Smooth muscle cell of the brain vasculature (primary cell): ENCODE measurements around the gene NPBWR2.

Experiments
- DNase-seq: peaks from one replicate; pipeline ENCODE4 v3.0.0-alpha.2; 2012; ENCODE audit warnings: low read depth, low spot score

NPBWR2 gene

GRCh38 chr20:64106981-64107735 is at the start of gene NPBWR2:
Gene NPBWR2, minus strand, starts transcription at chr20:64107565. Its CDS starts 734 bp downstream, at chr20:64106831.
- no peak for DNase-seq

GRCh38 chr20:64156136-64156885 is 48.9 kb upstream of the NPBWR2 start:
- DNase-seq, result no peak

GRCh38 chr20:64155258-64156135 is 48.1 kb upstream of the NPBWR2 start:
- no peak for DNase-seq

DNA sequence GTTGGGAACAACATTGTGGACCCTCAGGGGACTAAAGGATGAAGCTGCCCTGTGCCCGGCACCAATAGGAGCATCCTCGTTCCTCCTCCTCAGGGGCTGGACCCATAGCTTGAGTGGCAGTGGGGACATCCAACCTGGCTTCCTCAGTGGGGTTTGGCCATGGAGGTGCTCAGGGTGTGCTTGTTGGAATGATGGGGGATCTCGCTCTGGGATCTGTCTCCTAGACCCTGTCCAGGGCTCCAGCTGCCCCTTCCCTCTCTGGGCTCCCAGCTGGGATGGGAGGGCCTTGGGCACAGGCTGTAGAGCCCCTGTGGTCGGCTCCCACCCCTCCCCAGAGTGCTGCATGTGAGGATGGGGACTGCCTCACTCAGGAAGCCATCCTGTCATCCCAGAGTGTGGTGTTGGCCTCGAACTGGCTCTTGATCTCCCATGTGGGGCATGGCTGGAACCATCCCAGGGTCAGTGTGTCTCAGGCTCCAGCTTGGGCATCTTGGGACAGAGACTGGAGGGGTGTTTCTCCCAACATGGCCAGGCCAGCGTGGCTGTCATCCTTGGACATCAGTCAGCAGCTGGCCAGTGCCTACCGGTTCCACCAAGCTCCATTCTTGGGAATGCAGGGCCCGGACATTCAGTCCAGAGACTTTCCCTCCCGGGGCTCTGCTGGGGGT is 47.4 kb upstream of the NPBWR2 start:
- DNase-seq, result no peak

- no peak for DNase-seq
These were observed 46.7 kb upstream of the NPBWR2 start for GRCh38 chr20:64153861-64154589.

- DNase-seq, result no peak
These were observed 46.0 kb upstream of the NPBWR2 start for GRCh38 chr20:64153410-64153809.

DNA sequence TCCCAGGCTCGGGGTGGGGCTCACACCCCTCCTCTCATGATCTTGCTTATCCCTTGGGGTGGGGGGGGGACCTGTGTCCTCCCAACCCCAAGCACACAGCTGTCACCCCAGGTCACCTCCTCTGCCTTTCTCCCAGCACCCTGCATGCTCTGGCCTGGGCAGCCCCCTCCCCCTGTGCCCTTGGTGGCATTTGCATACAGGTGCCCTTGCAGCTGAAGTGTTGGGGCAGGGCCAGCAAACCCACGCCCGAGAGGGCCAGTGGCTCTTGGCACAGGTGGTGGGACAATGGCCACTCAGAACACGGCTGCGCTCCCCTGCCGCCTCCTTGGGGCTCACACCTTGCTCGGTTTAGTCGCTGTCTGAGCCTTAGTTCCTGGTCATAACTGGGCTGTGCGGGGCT is 45.5 kb upstream of the NPBWR2 start:
- DNase-seq, result no peak

GRCh38 chr20:64151633-64152530 is 44.5 kb upstream of the NPBWR2 start:
- DNase-seq, result no peak

- no peak for DNase-seq
These were observed 43.6 kb upstream of the NPBWR2 start for GRCh38 chr20:64150756-64151632.

- DNase-seq, result no peak
These were observed 42.6 kb upstream of the NPBWR2 start for GRCh38 chr20:64149809-64150560.

- DNase-seq, result no peak
These were observed 41.8 kb upstream of the NPBWR2 start for GRCh38 chr20:64149141-64149540.

DNA sequence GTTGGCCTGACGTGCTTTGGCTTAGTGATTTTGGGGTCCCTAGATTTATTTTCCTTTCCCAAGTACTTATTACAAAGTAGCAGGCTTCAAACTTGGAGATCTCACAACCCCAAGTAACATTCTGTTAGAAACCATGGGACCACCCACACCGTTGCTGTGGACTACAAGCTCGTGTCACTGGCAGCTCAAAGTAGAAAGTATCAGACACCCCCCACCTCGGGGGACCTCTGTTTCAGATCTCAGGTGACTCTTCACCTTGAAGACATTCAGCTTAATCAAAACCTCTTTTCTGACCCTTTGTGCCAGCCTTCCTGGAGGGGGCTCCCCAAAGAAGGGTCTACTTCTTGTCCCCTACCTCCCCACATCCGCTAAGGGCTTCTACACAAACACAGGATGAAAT is 41.2 kb upstream of the NPBWR2 start:
- no peak for DNase-seq

- no peak for DNase-seq
These were observed 39.6 kb upstream of the NPBWR2 start for GRCh38 chr20:64146936-64147477.

GRCh38 chr20:64146301-64146935 is 39.1 kb upstream of the NPBWR2 start:
- DNase-seq, result no peak

DNA sequence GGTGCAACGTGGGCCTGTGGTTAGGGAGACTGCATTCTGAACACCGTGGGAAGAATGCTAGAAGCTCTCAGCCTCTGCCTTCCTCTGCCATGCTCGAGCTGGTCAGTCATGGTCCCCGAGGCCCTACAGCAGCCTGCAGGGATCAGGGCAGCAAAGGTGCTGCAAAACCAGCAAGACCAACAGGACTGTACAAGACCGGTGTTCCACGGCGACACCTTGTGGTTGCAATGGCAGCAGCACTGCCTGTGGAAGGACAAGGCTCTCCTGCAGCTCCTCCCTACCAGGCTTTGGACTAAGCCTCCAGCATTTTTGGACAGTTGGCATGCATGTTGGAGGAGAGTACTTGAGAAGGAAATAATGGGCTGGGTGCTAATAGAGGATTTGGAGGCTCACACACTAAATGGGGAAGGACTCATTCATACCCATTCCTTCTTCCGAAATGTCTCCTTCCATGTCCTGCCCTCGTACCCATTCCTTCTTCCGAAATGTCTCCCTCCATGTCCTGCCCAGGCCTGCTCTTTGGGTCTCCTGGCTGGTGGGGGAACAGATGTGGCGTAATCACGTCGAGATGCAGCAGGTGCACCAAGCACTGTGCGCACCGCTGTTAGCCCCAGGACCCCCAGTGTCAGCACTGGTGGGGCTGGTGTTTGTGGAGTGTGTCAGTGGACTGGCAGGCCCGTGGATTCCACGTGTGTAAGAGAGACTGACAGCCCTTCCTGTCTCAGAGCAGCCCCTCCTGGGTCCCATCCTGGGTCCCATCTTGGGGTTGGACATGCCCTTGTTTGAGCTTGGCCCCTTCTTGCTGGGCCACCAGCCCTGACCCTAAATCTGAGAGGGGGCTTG is 38.3 kb upstream of the NPBWR2 start:
- no peak for DNase-seq

GRCh38 chr20:64144144-64144912 is 37.0 kb upstream of the NPBWR2 start:
- no peak for DNase-seq
